NCI-H226 (cell line): ENCODE measurements around the gene FBXL5.

Source experiments
- DNase-seq: peaks from one replicate; pipeline ENCODE4 v3.0.0-alpha.2; 2015

Gene FBXL5

GRCh38 chr4:15557786-15558550 is 97.2 kb downstream of the FBXL5 start:
- no peak for DNase-seq

GRCh38 chr4:15556511-15557092 is 98.6 kb downstream of the FBXL5 start:
- no peak for DNase-seq
